ENCODE results near the gene SRGN. TPM values are rescaled to one million over a fixed set of nuclear protein-coding genes. Genes with fewer than 3 reads are reported as not detected.

The SRGN gene
- 1,218 and 1,450 TPM in 2 replicates for total RNA-seq (2013; cell fraction: nucleolus; rRNA removed)
- total RNA-seq (2014; rRNA removed) (782 and 1,043 TPM in 2 replicates), total RNA-seq (2014; rRNA removed; fragmentation: Illumina TruSeq; extraction: Trizol) (937 and 1,023 TPM in 2 replicates), total RNA-seq (2021) (658 and 735 TPM in 2 replicates), polyA plus RNA-seq (2011; rRNA removed) (2,414 and 3,245 TPM in 2 replicates), polyA plus RNA-seq (2014; fragmentation: Illumina TruSeq; extraction: Trizol) (1,121 and 1,510 TPM in 2 replicates), polyA plus RNA-seq (2014; fragmentation: Nextera tagmentation; extraction: Ambion mirVana) (1,000 to 10,000 TPM; 1,115 to 1,176 TPM), polyA plus RNA-seq (2014; rRNA removed) (687 and 833 TPM in 2 replicates), polyA plus RNA-seq (2016; fragmentation: Nextera tagmentation; extraction: Ambion mirVana) (100 to 1,000 TPM; 382 to 384 TPM), polyA minus RNA-seq (2011; rRNA and poly(A)+ RNA removed) (1,110 and 1,251 TPM in 2 replicates), Bru-seq, nascent RNA (percentile 100 among the genes with signal in this experiment), BruChase-seq, experiment 1, labeled RNA remaining after a 6-hour chase (percentile 100 among the genes with signal in this experiment), BruChase-seq, experiment 2, labeled RNA remaining after a 2-hour chase (percentile 100 among the genes with signal in this experiment)
- polyA plus RNA-seq (2011; ENCODE audit: low read depth): 580 TPM
- polyA plus RNA-seq (2011; cell fraction: cytosol; rRNA removed): 1,183 and 1,837 TPM in 2 replicates
- polyA plus RNA-seq (2011; cell fraction: nucleus; rRNA removed): 432 and 624 TPM in 2 replicates
- polyA plus RNA-seq (2012): 946 and 1,192 TPM in 2 replicates
- 439 and 473 TPM in 2 replicates for polyA minus RNA-seq (2011; cell fraction: cytosol; rRNA and poly(A)+ RNA removed)
- polyA minus RNA-seq (2011; cell fraction: nucleus; rRNA and poly(A)+ RNA removed): 84.3 and 111 TPM in 2 replicates
- long read RNA-seq, experiment 1, transcript SRGN-201 (3 exons, 1,208 nt): major isoform, 761 of 777 reads
- long read RNA-seq, experiment 1, partial matches to known transcripts: 7 of 777 reads
- long read RNA-seq, experiment 1, other reads (novel, unspliced or antisense): 5 of 777 reads
- long read RNA-seq, experiment 2, transcript SRGN-201 (3 exons, 1,208 nt): major isoform, 4,887 of 5,019 reads
- long read RNA-seq, experiment 2, transcript SRGN-202 (2 exons, 802 nt): minor isoform, 19 of 5,019 reads
- long read RNA-seq, experiment 2, partial matches to known transcripts: 25 of 5,019 reads
- long read RNA-seq, experiment 2, other reads (novel, unspliced or antisense): 88 of 5,019 reads

- intact Hi-C loops (cut with micrococcal nuclease; ENCODE audit: unreplicated experiment) (loop anchor here (1.0 kb wide), 1 partner anchor 22 kb away; no protein-coding TSS in a partner anchor), in situ Hi-C loops (cut with MboI) (no loop called here)
- ATAC-seq (peak; percentile 65), DNase-seq (ENCODE audit: low read depth, low spot score) (peak; percentile 97), FAIRE-seq (peak; percentile 72)
- Histone ChIP-seq H3K9me3 (replicated peaks; ENCODE audit: control insufficient read depth, insufficient read depth, low read length) (no peaks in the 10 kb centered on the region), H4K20me1 (ENCODE audit: control insufficient read depth, insufficient read depth) (no peaks in the 10 kb centered on the region), H3K27me3 (replicated peaks in 1 of 2; ENCODE audit: control insufficient read depth in 2 of 2, insufficient read depth in 2 of 2, low read length in 1 of 2) (no peaks in the 10 kb centered on the region), H3K4me2 (ENCODE audit: control insufficient read depth, insufficient read depth) (peak within 1 kb of the TSS; percentile 90), H3K4me3 (peak within 1 kb of the TSS; percentile 73), H3K79me2 (ENCODE audit: control insufficient read depth, insufficient read depth, low read length) (peaks cover 52% of the 10 kb centered on the region), H2AFZ (ENCODE audit: control insufficient read depth, low read depth, low read length) (peak within 1 kb of the TSS; percentile 48), H3K4me1 (ENCODE audit: control insufficient read depth, insufficient read depth, low read length) (peaks cover 18% of the 10 kb centered on the region), H3K9ac (ENCODE audit: control insufficient read depth, insufficient read depth, low read length) (peak within 1 kb of the TSS; percentile 96), H3K27ac (ENCODE audit: control insufficient read depth, insufficient read depth) (peak within 1 kb of the TSS; percentile 97), H3K36me3 (ENCODE audit: control insufficient read depth in 2 of 2, insufficient read depth in 2 of 2, low read length in 1 of 2) (no peaks in the 10 kb centered on the region)
- SMC1A ChIA-PET (ENCODE audit: uncharacterized antibody, unreplicated experiment): interaction anchor here (0.7 to 16.6 kb wide), 12 partner anchors 9 to 141 kb away, joined by 3 to 355 read pairs (median 4); no protein-coding TSS in a partner anchor
- RAD21 ChIA-PET (ENCODE audit: unreplicated experiment): interaction anchor here (0.6 to 18.9 kb wide), 11 partner anchors 9 to 1424 kb away, joined by 3 to 544 read pairs (median 3); partner anchors contain the start of gene DDX21
- POLR2A ChIA-PET: interaction anchor here (0.6 to 13.2 kb wide), 13 partner anchors 9 to 236 kb away, joined by 3 to 312 read pairs (median 6); no protein-coding TSS in a partner anchor
- CTCF ChIA-PET: interaction anchor here (0.7 to 11.1 kb wide), 11 partner anchors 12 to 1202 kb away, joined by 3 to 272 read pairs (median 5); no protein-coding TSS in a partner anchor
- WGBS (ENCODE audit: insufficient coverage, insufficient replicate concordance, low lambda C conversion rate, missing lambda C conversion rate): 1% methylated on average over 10 of the region's 10 CpGs
- no TSS peak for BruUV-seq (replicated peaks)
- TF ChIP-seq GATAD2B (conservative IDR thresholded peaks at IDR 0.05; ENCODE audit: low read depth) (no peak), BCLAF1 (IDR thresholded peaks at IDR 0.05) (0 out of 2 replicates have a peak, but pooled peaks have one; percentile 29), ZNF274 (IDR thresholded peaks at IDR 0.05; ENCODE audit: insufficient read depth, insufficient read length) (no peak), RBBP5 (conservative IDR thresholded peaks at IDR 0.05) (no peak), SMC3 (IDR thresholded peaks at IDR 0.05; ENCODE audit: borderline replicate concordance, low read length) (peak; percentile 5; the same call in 1 of the 2 replicates), KDM1A (IDR thresholded peaks at IDR 0.05; ENCODE audit: borderline replicate concordance) (no peak), ZNF24 (IDR thresholded peaks at IDR 0.05) (peak; percentile 44; the same call in 1 of the 2 replicates), SREBF1 (IDR thresholded peaks at IDR 0.05; ENCODE audit: low read length) (no peak), TAF1 (IDR thresholded peaks at IDR 0.05; ENCODE audit: borderline replicate concordance, low read depth, low read length) (peak; percentile 97), IKZF2 (IDR thresholded peaks at IDR 0.05) (peak; percentile 86 to 90), CREM (IDR thresholded peaks at IDR 0.05; ENCODE audit: low read depth) (peak; percentile 90), NR2C1 (IDR thresholded peaks at IDR 0.05) (no peak), GABPA (IDR thresholded peaks at IDR 0.05; ENCODE audit: low read depth) (no peak), CTCF (IDR thresholded peaks at IDR 0.05 in 2 of 3, conservative IDR thresholded peaks at IDR 0.05 in 1 of 3; ENCODE audit: control insufficient read depth in 2 of 3, extremely low read depth in 1 of 3, insufficient read depth in 1 of 3, low read depth in 3 of 3, low read length in 3 of 3) (no peak)
Observed at GRCh38 chr10:69087590-69088470, at the start of gene SRGN. TSS of gene SRGN (plus strand) at chr10:69088103. CDS start at chr10:69088158, 55 bp downstream.

Data from GM12878 (cell line).